CD14-positive monocyte (primary cell): ENCODE results near the gene DPCD. TPM values are rescaled to one million over a fixed set of nuclear protein-coding genes. Genes with fewer than 3 reads are reported as not detected.

Experiments used
- DNase-seq, 3 donors: peaks; one replicate each; pipeline ENCODE4 v3.0.0-alpha.2; 2011 to 2022
- H2AFZ ChIP-seq: 2 replicates; pipeline ENCODE4 v1.6.0; 2012; ENCODE audit warnings: mild to moderate bottlenecking, low read depth, low read length, inconsistent platforms; ENCODE audit not compliant: insufficient read depth, poor library complexity, severe bottlenecking
- H3K27ac ChIP-seq, 2 donors: 1 replicate in 1 of 2; 2 replicates in 1 of 2; pipeline ENCODE4 v1.5.1; 2012 to 2013; ENCODE audit warnings: low read length in 2 of 2, control low read depth in 1 of 2, inconsistent platforms in 1 of 2, low read depth in 1 of 2, mild to moderate bottlenecking in 1 of 2
- H3K27me3 ChIP-seq, 2 donors: one replicate each; pipeline versions ENCODE4 v1.6.0 to v1.6.1; 2011 to 2013; ENCODE audit warnings: low read length in 2 of 2; ENCODE audit not compliant: control insufficient read depth in 2 of 2, insufficient read depth in 2 of 2
- H3K36me3 ChIP-seq, 2 donors: replicated peaks in 1 of 2; 1 replicate in 1 of 2; 2 replicates in 1 of 2; pipeline versions ENCODE4 v1.5.1 to v1.6.1; 2012 to 2013; ENCODE audit warnings: low read length in 2 of 2, control low read depth in 1 of 2, inconsistent platforms in 1 of 2, mild to moderate bottlenecking in 1 of 2; ENCODE audit not compliant: insufficient read depth in 2 of 2, control insufficient read depth in 1 of 2
- H3K4me1 ChIP-seq, 2 donors: 1 replicate in 1 of 2; 2 replicates in 1 of 2; pipeline versions ENCODE4 v1.5.1 to v1.6.1; 2012 to 2013; ENCODE audit warnings: low read length in 2 of 2, control low read depth in 1 of 2, inconsistent platforms in 1 of 2, mild to moderate bottlenecking in 1 of 2, moderate library complexity in 1 of 2; ENCODE audit not compliant: insufficient read depth in 2 of 2, control insufficient read depth in 1 of 2
- H3K4me2 ChIP-seq: replicated peaks from 2 replicates; pipeline ENCODE3; 2012; ENCODE audit warnings: low read length, moderate library complexity, mild to moderate bottlenecking; ENCODE audit not compliant: poor library complexity, severe bottlenecking; ENCODE audit errors: extremely low read depth
- H3K4me3 ChIP-seq, 3 experiments: fragments of 200-600 bp in 1 of 3; sonication (generic) in 1 of 3; replicated peaks in 1 of 3; 1 replicate in 2 of 3; 2 replicates in 1 of 3; pipeline ENCODE4 v1.5.1; 2011 to 2013; ENCODE audit warnings: low read length in 3 of 3, mild to moderate bottlenecking in 3 of 3, control low read depth in 2 of 3, low read depth in 2 of 3, inconsistent platforms in 1 of 3, moderate library complexity in 1 of 3
- H3K79me2 ChIP-seq: 2 replicates; pipeline ENCODE4 v1.6.0; 2012; ENCODE audit warnings: mild to moderate bottlenecking, control low read depth, inconsistent platforms, low read length, moderate library complexity; ENCODE audit not compliant: insufficient read depth
- H3K9ac ChIP-seq: 2 replicates; pipeline ENCODE4 v1.6.0; 2017; ENCODE audit warnings: low read length, mild to moderate bottlenecking; ENCODE audit not compliant: insufficient read depth, poor library complexity, severe bottlenecking
- H3K9me3 ChIP-seq, 2 donors: replicated peaks in 1 of 2; 1 replicate in 1 of 2; 2 replicates in 1 of 2; pipeline versions ENCODE4 v1.5.1 to v1.6.1; 2012 to 2013; ENCODE audit warnings: low read length in 2 of 2, control low read depth in 1 of 2; ENCODE audit not compliant: control insufficient read depth in 1 of 2, insufficient read depth in 1 of 2
- H4K20me1 ChIP-seq: 2 replicates; pipeline ENCODE4 v1.6.0; 2012; ENCODE audit warnings: mild to moderate bottlenecking, low read length, control low read depth, moderate library complexity; ENCODE audit not compliant: insufficient read depth
- H3K27ac Mint-ChIP-seq, 7 donors: one replicate each; pipeline ENCODE4 v1.8.0; 2020; ENCODE audit warnings: mild to moderate bottlenecking in 7 of 7, mixed read lengths in 7 of 7, moderate library complexity in 6 of 7, inconsistent platforms in 2 of 7
- H3K27me3 Mint-ChIP-seq, 3 donors: one replicate each; pipeline ENCODE4 v1.8.0; 2021 to 2022; ENCODE audit warnings: low read depth in 3 of 3, mild to moderate bottlenecking in 3 of 3, mixed read lengths in 3 of 3, moderate library complexity in 3 of 3, inconsistent platforms in 1 of 3
- H3K36me3 Mint-ChIP-seq, 2 donors: one replicate each; pipeline ENCODE4 v1.8.0; 2020; ENCODE audit warnings: mixed read lengths in 2 of 2, inconsistent platforms in 1 of 2, mild to moderate bottlenecking in 1 of 2
- H3K4me1 Mint-ChIP-seq: one replicate; pipeline ENCODE4 v1.8.0; 2020; ENCODE audit warnings: mild to moderate bottlenecking, mixed read lengths
- H3K4me3 Mint-ChIP-seq, 2 donors: one replicate each; pipeline ENCODE4 v1.8.0; 2020; ENCODE audit warnings: mild to moderate bottlenecking in 2 of 2, mixed read lengths in 2 of 2, moderate library complexity in 1 of 2
- H3K9me3 Mint-ChIP-seq, 7 donors: one replicate each; pipeline ENCODE4 v1.8.0; 2020 to 2022; ENCODE audit warnings: mixed read lengths in 7 of 7, mild to moderate bottlenecking in 6 of 7, moderate library complexity in 6 of 7, inconsistent platforms in 2 of 7
- CTCF ChIP-seq: fragments of 200-600 bp; IDR thresholded peaks from one replicate; pipeline ENCODE4 v1.8.0; 2022; ENCODE audit warnings: antibody characterized with exemption, mild to moderate bottlenecking
- WGBS: methylation state at CpG from one replicate; pipeline ENCODE4 v1.1.5; 2013; ENCODE audit warnings: missing lambda C conversion rate; ENCODE audit not compliant: insufficient coverage; 5-methylcytosine and 5-hydroxymethylcytosine counted together
- intact Hi-C, 2 donors: fragments of 100-400 bp; cut with micrococcal nuclease; formaldehyde crosslinking; loops; one replicate each; pipeline versions ENCODE4 v1.15.0 to v1.15.1; 2023
- polyA plus RNA-seq, 3 donors: library from polyadenylated mRNA; depleted of rRNA in 1 of 3; unstranded in 2 of 3; stranded (reverse) in 1 of 3; fragments of 300-500 nt in 2 of 3; fragments of >200 nt in 1 of 3; fragmentation: Illumina TruSeq in 2 of 3; gene quantifications; 1 replicate in 2 of 3; 2 replicates in 1 of 3; pipeline ENCODE4 v1.2.3, GENCODE V29; 2012 to 2021

Gene DPCD
- polyA plus RNA-seq, 3 donors = 8.6 to 17.0 (median 9.0) TPM

- Histone ChIP-seq H3K36me3 (peaks cover 17 to 99% of the 10 kb centered on the region in 2 donors), H2AFZ (no peak overlapping the region), H3K4me3 (no peak overlapping the region), H3K4me2 (no peak overlapping the region), H3K27ac (peak overlapping the region in 1 of 2 donors; percentile 25), H3K9me3 (no peaks in the 10 kb centered on the region), H3K9ac (peak overlapping the region; percentile 1), H3K4me1 (peaks cover 13 to 15% of the 10 kb centered on the region in 2 donors), H4K20me1 (peaks cover 22% of the 10 kb centered on the region), H3K79me2 (no peaks in the 10 kb centered on the region), H3K27me3 (no peaks in the 10 kb centered on the region)
- peaks cover 0 to 2% (median 0%) of the 10 kb centered on the region in 7 donors for H3K9me3 Mint-ChIP-seq
- DNase-seq = no peak
- H3K36me3 Mint-ChIP-seq = peaks cover 65 to 80% of the 10 kb centered on the region in 2 donors
- WGBS = 71% methylated on average over 4 of the region's 4 CpGs
- H3K4me3 Mint-ChIP-seq = no peak overlapping the region
- intact Hi-C loops = no loop called here
- H3K27me3 Mint-ChIP-seq = peaks cover 0 to 1% (median 0%) of the 10 kb centered on the region in 3 donors
- H3K27ac Mint-ChIP-seq = peak overlapping the region in 5 of 7 donors; percentile 8 to 74 (median 51)
- peaks cover 28% of the 10 kb centered on the region for H3K4me1 Mint-ChIP-seq
- no peak for TF ChIP-seq CTCF
Observed at GRCh38 chr10:101624526-101625102, 36.5 kb downstream of the DPCD start.

GRCh38 chr10:101625821-101626412 lies 37.8 kb downstream of the DPCD start:
- H3K9ac ChIP-seq = no peak overlapping the region
- peaks cover 30% of the 10 kb centered on the region for H4K20me1 ChIP-seq
- peak overlapping the region in 1 of 7 donors; percentile 41 for H3K27ac Mint-ChIP-seq
- H3K27ac ChIP-seq = no peak overlapping the region
- H3K4me3 Mint-ChIP-seq = no peak overlapping the region
- H3K79me2 ChIP-seq = no peaks in the 10 kb centered on the region
- H3K36me3 ChIP-seq = peaks cover 23 to 99% of the 10 kb centered on the region in 2 donors
- H3K4me2 ChIP-seq = no peak overlapping the region
- H3K27me3 Mint-ChIP-seq = peaks cover 0 to 1% (median 0%) of the 10 kb centered on the region in 3 donors
- intact Hi-C loops = no loop called here
- H3K9me3 Mint-ChIP-seq = peaks cover 0 to 2% (median 0%) of the 10 kb centered on the region in 7 donors
- peaks cover 12 to 13% of the 10 kb centered on the region in 2 donors for H3K4me1 ChIP-seq
- H3K4me3 ChIP-seq = no peak overlapping the region
- H3K9me3 ChIP-seq = no peaks in the 10 kb centered on the region
- DNase-seq = no peak
- no peak for TF ChIP-seq CTCF
- 86% methylated on average over 1 of the region's 1 CpG for WGBS
- H3K4me1 Mint-ChIP-seq = peaks cover 23% of the 10 kb centered on the region
- no peak overlapping the region for H2AFZ ChIP-seq
- peaks cover 68 to 76% of the 10 kb centered on the region in 2 donors for H3K36me3 Mint-ChIP-seq
- no peaks in the 10 kb centered on the region for H3K27me3 ChIP-seq
